Measurements from ENCODE around the gene RPGRIP1. TPM values are rescaled to one million over a fixed set of nuclear protein-coding genes. Genes with fewer than 3 reads are reported as not detected.

The RPGRIP1 gene
- total and polyA plus RNA-seq, 2 of the 4 experiments (the other 2 are of a cell fraction): not detected

DNA sequence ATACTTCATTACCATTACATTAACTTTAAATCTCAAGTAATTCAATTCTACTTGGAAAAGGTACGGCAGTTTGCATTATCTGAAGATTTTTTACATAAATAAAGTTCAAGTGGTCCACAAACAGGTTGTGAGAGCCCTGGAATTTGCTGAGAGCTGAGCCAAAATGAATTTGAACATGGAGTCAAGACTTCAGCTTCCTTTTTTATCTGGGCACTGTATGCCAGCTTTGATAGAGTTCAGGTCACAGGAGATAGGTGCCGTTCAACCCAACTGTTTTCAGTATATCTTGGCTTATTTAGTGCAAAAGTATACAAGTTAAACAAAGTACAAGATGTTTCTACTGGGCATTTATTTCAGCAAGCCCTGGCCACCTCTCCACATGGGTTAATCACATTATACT lies 39.5 kb upstream of the RPGRIP1 start:
- peaks cover 34% of the 10 kb centered on the region for H3K36me3 ChIP-seq (ENCODE audit: control insufficient read depth, insufficient read depth, low read length)
- no peaks in the 10 kb centered on the region for H3K27me3 ChIP-seq (ENCODE audit: control insufficient read depth, insufficient read depth, low read length)
- no peak overlapping the region for H2AK9ac ChIP-seq (replicated peaks; ENCODE audit: low read depth, low read length, poor library complexity)
- intact Hi-C loops (cut with micrococcal nuclease): loop anchor here (10.0 kb wide), 1 partner anchor 314 kb away; no protein-coding TSS in a partner anchor
- H3K79me1 ChIP-seq (ENCODE audit: low read depth in 1 of 2, low read length in 2 of 2): peaks cover 3 to 44% of the 10 kb centered on the region in 2 experiments; a peak in 2 of 4 replicates
- no peaks in the 10 kb centered on the region for H3K9me3 ChIP-seq (ENCODE audit: control insufficient read depth, insufficient read depth, low read length)
- no peak for ATAC-seq (ENCODE audit: low read depth)
- H2AFZ ChIP-seq (replicated peaks; ENCODE audit: low read length, poor library complexity): no peak overlapping the region
- H3K23ac ChIP-seq (ENCODE audit: low read depth, low read length): no peak overlapping the region
- POLR2A ChIA-PET (ENCODE audit: unreplicated experiment): interaction anchor here (0.5 to 0.6 kb wide), 2 partner anchors 8 to 17 kb away, joined by 3 read pairs; no protein-coding TSS in a partner anchor
- CTCF ChIA-PET: interaction anchor here (0.6 kb wide), 1 partner anchor 9 kb away, joined by 3 read pairs; no protein-coding TSS in a partner anchor
- no peak overlapping the region for H2BK20ac ChIP-seq (ENCODE audit: low read depth, low read length)
- WGBS, 2 experiments (ENCODE audit: extremely low coverage in 2 of 2, insufficient read length in 1 of 2): no CpG with 5 or more reads among the region's 2 CpGs
- no peak overlapping the region for H3K4ac ChIP-seq (ENCODE audit: low read depth, low read length)
- no peak overlapping the region for H4K5ac ChIP-seq (ENCODE audit: low read depth, low read length)
- no peak overlapping the region for H2AK5ac ChIP-seq (ENCODE audit: low read depth, low read length)
- dilution Hi-C loops (cut with HindIII; ENCODE audit: low sequenced_read_pairs, unreplicated experiment): no loop called here
- H4K20me1 ChIP-seq (ENCODE audit: insufficient read depth, low read length): peaks cover 96% of the 10 kb centered on the region
- no peak overlapping the region for H3K27ac ChIP-seq (ENCODE audit: insufficient read depth, low read length)
- H2BK120ac ChIP-seq (ENCODE audit: low read depth, low read length): no peak overlapping the region
- H3K4me3 ChIP-seq (ENCODE audit: insufficient read depth, low read depth, low read length): no peak overlapping the region
- H4K91ac ChIP-seq (ENCODE audit: insufficient read depth, low read depth, low read length): no peak overlapping the region
- no peak overlapping the region for H3K56ac ChIP-seq (ENCODE audit: extremely low read depth, insufficient read depth, low read length)
- H3K4me2 ChIP-seq (ENCODE audit: low read depth, low read length): no peak overlapping the region
- no peak overlapping the region for H2BK5ac ChIP-seq (ENCODE audit: low read depth, low read length, poor library complexity, severe bottlenecking)
- H2BK15ac ChIP-seq (ENCODE audit: low read depth, low read length): no peak overlapping the region
- no peak overlapping the region for H4K8ac ChIP-seq (ENCODE audit: low read depth in 2 of 2, low read length in 2 of 2)
- H3K18ac ChIP-seq (ENCODE audit: low read depth, low read length): no peak overlapping the region
- DNase-seq: no peak
- H3K14ac ChIP-seq (replicated peaks; ENCODE audit: low read depth, low read length): no peak overlapping the region
- no peaks in the 10 kb centered on the region for H3K9me1 ChIP-seq (ENCODE audit: insufficient read depth, low read length)
- no peak for TF ChIP-seq CHD1 (IDR thresholded peaks at IDR 0.05; ENCODE audit: low read depth, low read length)
- TF ChIP-seq POLR2A (IDR thresholded peaks at IDR 0.05; ENCODE audit: low read depth, low read length): no peak
- no peak for TF ChIP-seq SMC3 (IDR thresholded peaks at IDR 0.05; ENCODE audit: low read depth, low read length)
- no peak for TF ChIP-seq RAD21 (IDR thresholded peaks at IDR 0.05; ENCODE audit: low read length)
- no peak for TF ChIP-seq FOS (IDR thresholded peaks at IDR 0.05; ENCODE audit: low read depth, low read length)
- TF ChIP-seq MXI1 (IDR thresholded peaks at IDR 0.05; ENCODE audit: borderline replicate concordance, low read depth, low read length): no peak
- no peak for TF ChIP-seq MAZ (IDR thresholded peaks at IDR 0.05; ENCODE audit: borderline replicate concordance, low read depth, low read length)
- TF ChIP-seq, protein P1, sequence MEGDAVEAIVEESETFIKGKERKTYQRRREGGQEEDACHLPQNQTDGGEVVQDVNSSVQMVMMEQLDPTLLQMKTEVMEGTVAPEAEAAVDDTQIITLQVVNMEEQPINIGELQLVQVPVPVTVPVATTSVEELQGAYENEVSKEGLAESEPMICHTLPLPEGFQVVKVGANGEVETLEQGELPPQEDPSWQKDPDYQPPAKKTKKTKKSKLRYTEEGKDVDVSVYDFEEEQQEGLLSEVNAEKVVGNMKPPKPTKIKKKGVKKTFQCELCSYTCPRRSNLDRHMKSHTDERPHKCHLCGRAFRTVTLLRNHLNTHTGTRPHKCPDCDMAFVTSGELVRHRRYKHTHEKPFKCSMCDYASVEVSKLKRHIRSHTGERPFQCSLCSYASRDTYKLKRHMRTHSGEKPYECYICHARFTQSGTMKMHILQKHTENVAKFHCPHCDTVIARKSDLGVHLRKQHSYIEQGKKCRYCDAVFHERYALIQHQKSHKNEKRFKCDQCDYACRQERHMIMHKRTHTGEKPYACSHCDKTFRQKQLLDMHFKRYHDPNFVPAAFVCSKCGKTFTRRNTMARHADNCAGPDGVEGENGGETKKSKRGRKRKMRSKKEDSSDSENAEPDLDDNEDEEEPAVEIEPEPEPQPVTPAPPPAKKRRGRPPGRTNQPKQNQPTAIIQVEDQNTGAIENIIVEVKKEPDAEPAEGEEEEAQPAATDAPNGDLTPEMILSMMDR (conservative IDR thresholded peaks at IDR 0.05; ENCODE audit: low read depth, low read length): no peak
- TF ChIP-seq, protein P2, sequence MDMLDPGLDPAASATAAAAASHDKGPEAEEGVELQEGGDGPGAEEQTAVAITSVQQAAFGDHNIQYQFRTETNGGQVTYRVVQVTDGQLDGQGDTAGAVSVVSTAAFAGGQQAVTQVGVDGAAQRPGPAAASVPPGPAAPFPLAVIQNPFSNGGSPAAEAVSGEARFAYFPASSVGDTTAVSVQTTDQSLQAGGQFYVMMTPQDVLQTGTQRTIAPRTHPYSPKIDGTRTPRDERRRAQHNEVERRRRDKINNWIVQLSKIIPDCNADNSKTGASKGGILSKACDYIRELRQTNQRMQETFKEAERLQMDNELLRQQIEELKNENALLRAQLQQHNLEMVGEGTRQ (IDR thresholded peaks at IDR 0.05; ENCODE audit: low read depth, low read length): no peak
- no peak for TF ChIP-seq CEBPB (IDR thresholded peaks at IDR 0.05; ENCODE audit: low read depth, low read length)
- TF ChIP-seq RFX5 (IDR thresholded peaks at IDR 0.05; ENCODE audit: low read depth, low read length): no peak
- TF ChIP-seq, protein P3, sequence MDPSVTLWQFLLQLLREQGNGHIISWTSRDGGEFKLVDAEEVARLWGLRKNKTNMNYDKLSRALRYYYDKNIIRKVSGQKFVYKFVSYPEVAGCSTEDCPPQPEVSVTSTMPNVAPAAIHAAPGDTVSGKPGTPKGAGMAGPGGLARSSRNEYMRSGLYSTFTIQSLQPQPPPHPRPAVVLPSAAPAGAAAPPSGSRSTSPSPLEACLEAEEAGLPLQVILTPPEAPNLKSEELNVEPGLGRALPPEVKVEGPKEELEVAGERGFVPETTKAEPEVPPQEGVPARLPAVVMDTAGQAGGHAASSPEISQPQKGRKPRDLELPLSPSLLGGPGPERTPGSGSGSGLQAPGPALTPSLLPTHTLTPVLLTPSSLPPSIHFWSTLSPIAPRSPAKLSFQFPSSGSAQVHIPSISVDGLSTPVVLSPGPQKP (IDR thresholded peaks at IDR 0.05; ENCODE audit: borderline replicate concordance, low read depth, low read length): no peak
- TF ChIP-seq RCOR1 (IDR thresholded peaks at IDR 0.05; ENCODE audit: insufficient replicate concordance, low read length): no peak
- no peak for TF ChIP-seq BHLHE40 (IDR thresholded peaks at IDR 0.05; ENCODE audit: low read depth, low read length)
- TF ChIP-seq NFE2L2 (IDR thresholded peaks at IDR 0.05; ENCODE audit: low read depth, low read length): no peak
- H3K9ac ChIP-seq (ENCODE audit: low read depth, low read length): no peak overlapping the region
- no TSS peak for BruUV-seq (replicated peaks)
- H3K4me1 ChIP-seq (ENCODE audit: control insufficient read depth, insufficient read depth, low read length): peaks cover 1% of the 10 kb centered on the region
- in situ Hi-C loops (cut with MboI; ENCODE audit: low sequenced_read_pairs): no loop called here

Measured in IMR-90 (cell line).